Measurements from ENCODE around the gene RNF166.

DNA sequence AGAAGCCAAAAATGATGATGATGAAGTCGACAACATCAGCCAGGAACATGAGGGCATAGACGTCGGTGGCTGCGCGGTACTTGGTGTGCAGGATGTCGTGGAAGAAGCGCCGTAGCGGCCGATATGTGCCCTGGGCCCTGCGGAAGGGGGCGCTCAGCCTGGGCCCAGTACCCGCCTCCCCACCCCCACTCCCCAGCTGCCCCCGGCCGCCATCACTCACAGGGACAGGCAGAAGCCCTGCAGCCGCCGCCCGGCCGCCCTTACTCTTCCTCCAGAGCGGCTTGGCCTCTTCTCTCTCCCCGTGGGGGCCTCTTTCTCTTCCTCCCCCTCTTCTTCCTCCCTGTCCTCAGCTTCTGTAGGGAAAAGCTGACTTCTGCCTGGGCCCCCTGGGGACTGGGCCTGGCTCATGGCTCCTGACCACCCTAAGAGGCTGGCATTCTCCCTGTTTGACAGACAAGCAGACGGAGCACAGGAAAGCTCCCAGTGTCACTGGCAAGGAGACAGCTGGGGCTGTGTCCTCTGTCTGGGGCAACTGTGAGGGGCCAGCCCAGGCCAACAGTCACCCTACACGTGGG lies 14.3 kb upstream of the RNF166 start:
- TF ChIP-seq, protein P1, sequence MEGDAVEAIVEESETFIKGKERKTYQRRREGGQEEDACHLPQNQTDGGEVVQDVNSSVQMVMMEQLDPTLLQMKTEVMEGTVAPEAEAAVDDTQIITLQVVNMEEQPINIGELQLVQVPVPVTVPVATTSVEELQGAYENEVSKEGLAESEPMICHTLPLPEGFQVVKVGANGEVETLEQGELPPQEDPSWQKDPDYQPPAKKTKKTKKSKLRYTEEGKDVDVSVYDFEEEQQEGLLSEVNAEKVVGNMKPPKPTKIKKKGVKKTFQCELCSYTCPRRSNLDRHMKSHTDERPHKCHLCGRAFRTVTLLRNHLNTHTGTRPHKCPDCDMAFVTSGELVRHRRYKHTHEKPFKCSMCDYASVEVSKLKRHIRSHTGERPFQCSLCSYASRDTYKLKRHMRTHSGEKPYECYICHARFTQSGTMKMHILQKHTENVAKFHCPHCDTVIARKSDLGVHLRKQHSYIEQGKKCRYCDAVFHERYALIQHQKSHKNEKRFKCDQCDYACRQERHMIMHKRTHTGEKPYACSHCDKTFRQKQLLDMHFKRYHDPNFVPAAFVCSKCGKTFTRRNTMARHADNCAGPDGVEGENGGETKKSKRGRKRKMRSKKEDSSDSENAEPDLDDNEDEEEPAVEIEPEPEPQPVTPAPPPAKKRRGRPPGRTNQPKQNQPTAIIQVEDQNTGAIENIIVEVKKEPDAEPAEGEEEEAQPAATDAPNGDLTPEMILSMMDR (IDR thresholded peaks at IDR 0.05): no peak
- no peak for TF ChIP-seq POLR2AphosphoS5 (IDR thresholded peaks at IDR 0.05)
